GM19372 (cell line): ENCODE data around the gene PSD2.

Experiments used
- ATAC-seq: cut with Tn5 transposase; IDR thresholded peaks from one replicate; pipeline ENCODE4 v1.9.1; 2021; ENCODE audit warnings: mild to moderate bottlenecking, low read depth, moderate library complexity; ENCODE audit not compliant: unreplicated experiment

Gene PSD2

GRCh38 chr5:139763280-139763929, 32.2 kb upstream of the PSD2 start:
- no peak for ATAC-seq

- ATAC-seq, result no peak
Measured at GRCh38 chr5:139763930-139764791, 31.4 kb upstream of the PSD2 start.

GRCh38 chr5:139764886-139765408, 30.7 kb upstream of the PSD2 start:
- no peak for ATAC-seq

- ATAC-seq, result peak; percentile 75
Measured at GRCh38 chr5:139765409-139766217, 30.0 kb upstream of the PSD2 start.

GRCh38 chr5:139767960-139768359, 27.6 kb upstream of the PSD2 start:
- ATAC-seq, result no peak

GRCh38 chr5:139768807-139769465, 26.7 kb upstream of the PSD2 start:
- no peak for ATAC-seq

- ATAC-seq, result no peak
Measured at GRCh38 chr5:139769477-139769876, 26.1 kb upstream of the PSD2 start.

GRCh38 chr5:139770722-139771121, 24.9 kb upstream of the PSD2 start:
- no peak for ATAC-seq

GRCh38 chr5:139772089-139772791, 23.4 kb upstream of the PSD2 start:
- no peak for ATAC-seq

GRCh38 chr5:139772927-139773690, 22.5 kb upstream of the PSD2 start:
- no peak for ATAC-seq

- ATAC-seq, result peak; percentile 74
Measured at GRCh38 chr5:139774980-139775661, 20.5 kb upstream of the PSD2 start.

- ATAC-seq, result no peak
Measured at GRCh38 chr5:139775872-139776271, 19.7 kb upstream of the PSD2 start.

GRCh38 chr5:139776861-139777260, 18.7 kb upstream of the PSD2 start:
- ATAC-seq, result no peak

- ATAC-seq, result no peak
Measured at GRCh38 chr5:139783436-139783965, 12.1 kb upstream of the PSD2 start.

GRCh38 chr5:139784488-139784887, 11.1 kb upstream of the PSD2 start:
- no peak for ATAC-seq

GRCh38 chr5:139787257-139787567, 8.4 kb upstream of the PSD2 start:
- ATAC-seq, result no peak

GRCh38 chr5:139787568-139788293, 7.9 kb upstream of the PSD2 start:
- ATAC-seq, result peak; percentile 68
